K562 (cell line): ENCODE data around the gene MRPL22. TPM values are rescaled to one million over a fixed set of nuclear protein-coding genes. Genes with fewer than 3 reads are reported as not detected.

Experiments used
- AFF1 ChIP-seq, 2 experiments: fragments of 450-650 bp; IDR thresholded peaks; 2 replicates each; pipeline ENCODE4 v1.6.1; 2018; ENCODE audit warnings: mild to moderate bottlenecking in 2 of 2, low read depth in 1 of 2; ENCODE audit not compliant: partially characterized antibody in 2 of 2
- CC2D1A ChIP-seq: fragments of 450-650 bp; IDR thresholded peaks from 2 replicates; pipeline ENCODE4 v1.6.1; 2017; ENCODE audit warnings: mild to moderate bottlenecking
- CEBPB ChIP-seq: fragments of 450-650 bp; IDR thresholded peaks from 2 replicates; pipeline ENCODE4 v1.6.1; 2016; ENCODE audit warnings: missing genetic modification characterization, missing compliant biosample characterization
- ZBTB1 ChIP-seq: sonication (generic); formaldehyde crosslinking; IDR thresholded peaks from 2 replicates; pipeline ENCODE4 v1.8.1; 2023; ENCODE audit warnings: missing genetic modification reagents, low read depth, mild to moderate bottlenecking, borderline replicate concordance
- ZHX1 ChIP-seq: fragments of 150-350 bp; conservative IDR thresholded peaks from 2 replicates; pipeline ENCODE4 v1.6.1; 2014; ENCODE audit warnings: low read length
- polyA plus RNA-seq, 8 experiments: library from polyadenylated mRNA; depleted of rRNA in 4 of 8; stranded (reverse) in 5 of 8; unstranded in 3 of 8; fragments of >200 nt; fragmentation: Nextera tagmentation in 2 of 8; fragmentation: Illumina TruSeq in 1 of 8; extraction: Ambion mirVana in 2 of 8; extraction: Trizol in 1 of 8; gene quantifications; 2 replicates each; pipeline versions ENCODE4 v1.2.1 to v1.2.3, GENCODE V29; 2011 to 2014; ENCODE audit warnings: inconsistent platforms in 1 of 8, missing spikeins in 1 of 8
- total RNA-seq, 7 experiments: library from RNA; depleted of rRNA in 6 of 7; stranded (reverse); fragments of >200 nt in 6 of 7; fragmentation: Illumina TruSeq in 2 of 7; extraction: Trizol in 2 of 7; gene quantifications; 2 replicates each; pipeline versions ENCODE4 v1.2.1 to v1.2.3, GENCODE V29; 2011 to 2021; ENCODE audit warnings: low replicate concordance in 1 of 7

MRPL22 gene
- total and polyA plus RNA-seq, 9 of the 15 experiments (the other 6 are each of a cell fraction or from before 2014, with no cell fraction given) = 41.1 to 424 (median 102) TPM

GRCh38 chr5:154900066-154900465 lies 40.8 kb upstream of the MRPL22 start (continued):
- TF ChIP-seq AFF1 (IDR thresholded peaks at IDR 0.05; ENCODE audit: low read depth in 1 of 2, partially characterized antibody in 2 of 2) (no peak), CC2D1A (no peak), CEBPB (tag) (no peak), ZHX1 (no peak), ZBTB1 (CRISPR knock-in tag) (no peak)
